Measurements from ENCODE around the gene PTPN4.

The PTPN4 gene

DNA sequence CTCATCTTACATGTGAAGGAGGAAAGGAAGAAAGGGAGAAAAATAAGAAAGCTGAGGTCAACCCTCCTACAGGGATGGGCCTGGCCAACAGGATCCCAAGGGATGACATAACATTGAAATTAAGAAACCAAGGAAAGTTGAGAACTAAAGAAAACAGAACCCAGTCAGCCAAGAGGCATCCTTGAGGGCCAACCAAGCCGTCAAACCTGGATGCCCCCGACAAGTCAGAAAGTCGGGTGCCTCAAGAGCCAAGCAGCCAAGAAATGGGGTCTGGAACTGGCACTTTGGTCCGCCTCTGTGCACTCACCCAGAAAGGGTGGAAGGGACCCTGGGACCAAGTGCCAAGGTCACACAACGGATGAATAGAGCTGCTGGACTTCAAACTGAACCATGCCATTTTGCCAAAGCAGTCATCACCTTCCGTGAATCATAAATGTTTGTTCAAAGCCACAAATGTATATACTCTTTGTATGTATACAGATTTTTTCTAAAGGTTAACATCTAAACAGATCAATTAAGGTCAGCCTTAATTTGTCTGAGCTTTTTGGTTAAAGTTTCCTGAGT, 27.0 kb upstream of the PTPN4 start:
- TF ChIP-seq CTCF (IDR thresholded peaks at IDR 0.05), result no peak
- Histone ChIP-seq H3K4me3 (no peak overlapping the region), H3K27ac (no peak overlapping the region)
- DNase-seq (ENCODE audit: low spot score), result no peak

DNA sequence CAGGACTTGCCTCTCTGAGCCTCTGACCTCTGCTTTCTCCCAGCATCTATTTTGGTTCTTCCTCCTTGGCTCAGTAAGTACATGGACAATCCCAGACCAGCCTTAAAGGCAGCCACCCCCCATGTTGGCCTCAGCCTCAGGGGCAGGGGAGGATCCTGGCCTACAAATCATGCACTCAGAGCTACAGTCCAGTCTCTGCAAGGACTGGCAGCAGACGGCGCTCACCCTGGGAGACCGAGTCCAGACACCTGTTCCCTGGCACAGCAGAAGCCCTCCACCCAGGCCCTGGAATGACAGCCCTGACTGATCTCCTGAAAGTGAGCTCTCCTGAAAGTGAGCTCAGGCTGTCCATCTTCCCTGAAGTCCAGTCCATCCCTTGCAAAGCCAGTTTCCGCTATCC, 25.7 kb upstream of the PTPN4 start:
- no peak for DNase-seq (ENCODE audit: low spot score)
- H3K4me3 ChIP-seq, result no peak overlapping the region
- no peak for TF ChIP-seq CTCF (IDR thresholded peaks at IDR 0.05)

GRCh38 chr2:119735565-119735964, 24.2 kb upstream of the PTPN4 start:
- no peak overlapping the region for H3K27ac ChIP-seq
- TF ChIP-seq CTCF (IDR thresholded peaks at IDR 0.05), result no peak
- H3K4me3 ChIP-seq, result no peak overlapping the region
- DNase-seq (ENCODE audit: low spot score), result no peak

More for the DNA sequence above, 25.7 kb upstream of the PTPN4 start:
- H3K27ac ChIP-seq, result no peak overlapping the region

GRCh38 chr2:119736021-119736420, 23.7 kb upstream of the PTPN4 start:
- H3K27ac ChIP-seq, result no peak overlapping the region
- H3K4me3 ChIP-seq, result no peak overlapping the region
- DNase-seq (ENCODE audit: low spot score), result no peak
- no peak for TF ChIP-seq CTCF (IDR thresholded peaks at IDR 0.05)

DNA sequence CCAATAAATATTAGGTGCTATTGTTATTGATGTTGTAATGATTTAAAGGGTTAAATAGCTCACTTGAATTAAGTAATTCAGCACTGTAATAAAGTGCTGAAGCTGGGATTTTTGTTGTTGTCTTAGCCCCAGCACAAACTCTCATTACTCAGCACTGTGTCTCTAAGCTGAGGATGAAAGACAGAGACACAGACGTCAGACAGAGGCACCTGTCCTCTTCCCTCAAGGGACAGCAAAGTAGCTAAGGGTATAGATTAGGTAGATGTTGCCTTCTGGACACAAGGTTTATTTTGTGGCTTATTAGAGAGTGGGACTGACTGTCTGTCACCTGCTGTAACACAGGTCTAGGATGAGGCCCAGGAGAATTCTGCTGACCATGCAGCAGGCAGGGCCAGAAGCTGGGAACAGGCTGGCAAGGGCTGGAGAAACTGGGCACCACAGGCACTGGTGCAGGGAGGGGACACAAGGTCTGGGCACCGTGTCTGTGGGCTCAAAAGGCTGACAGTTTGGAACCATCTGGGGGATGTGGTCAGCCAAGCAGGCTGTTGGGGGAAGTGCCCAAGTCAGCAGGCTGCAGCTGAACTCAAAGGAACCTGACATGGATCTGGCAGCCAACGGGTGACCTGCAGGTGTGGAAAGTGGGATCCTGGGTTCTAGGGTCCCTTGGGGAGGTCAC, 20.0 kb upstream of the PTPN4 start:
- no peak overlapping the region for H3K27ac ChIP-seq
- no peak for DNase-seq (ENCODE audit: low spot score)

DNA sequence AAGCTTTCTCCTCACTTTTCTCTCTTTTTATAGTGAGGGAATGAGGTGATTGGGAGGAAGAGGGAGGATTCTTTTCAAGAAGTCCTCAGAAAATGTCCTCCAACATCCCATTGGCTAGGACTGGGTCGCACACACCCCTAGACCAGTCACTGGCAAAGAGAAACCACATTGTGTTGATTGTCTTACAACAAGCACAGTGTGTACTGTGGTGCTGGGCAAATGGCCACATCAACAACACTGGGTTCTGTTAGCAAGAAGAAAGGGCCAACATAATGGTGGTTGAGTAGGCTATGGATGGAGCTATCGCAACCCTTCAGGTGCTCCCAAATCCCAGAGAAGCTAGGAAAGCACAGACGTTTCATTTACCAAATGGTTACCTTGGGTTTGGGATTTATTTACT, 18.7 kb upstream of the PTPN4 start:
- TF ChIP-seq CTCF (IDR thresholded peaks at IDR 0.05), result no peak
- no peak overlapping the region for H3K27ac ChIP-seq
- H3K4me3 ChIP-seq, result no peak overlapping the region
- no peak for DNase-seq (ENCODE audit: low spot score)

More for the DNA sequence above, 20.0 kb upstream of the PTPN4 start:
- TF ChIP-seq CTCF (IDR thresholded peaks at IDR 0.05), result no peak
- H3K4me3 ChIP-seq, result no peak overlapping the region

DNA sequence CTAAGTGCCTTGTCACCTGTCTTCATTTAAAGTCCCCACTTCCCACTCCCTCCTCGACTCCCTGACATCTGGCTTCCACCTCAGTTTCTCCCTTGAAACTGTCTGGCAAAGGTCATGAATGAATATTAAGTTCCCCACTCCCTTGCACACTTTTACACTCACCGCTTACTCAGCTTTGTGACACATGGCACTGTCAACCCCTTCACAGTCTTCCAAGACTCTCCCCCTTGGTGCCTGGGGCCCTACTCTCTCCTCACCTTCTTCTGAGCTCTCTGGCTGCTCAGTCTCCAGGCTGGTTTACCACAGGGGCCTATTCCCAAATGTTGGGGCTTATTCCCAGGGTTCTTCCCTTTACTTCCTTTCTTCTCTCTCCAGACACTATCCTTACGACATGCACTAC, 17.9 kb upstream of the PTPN4 start:
- no peak for DNase-seq (ENCODE audit: low spot score)
- H3K4me3 ChIP-seq, result no peak overlapping the region
- no peak for TF ChIP-seq CTCF (IDR thresholded peaks at IDR 0.05)
- no peak overlapping the region for H3K27ac ChIP-seq
